Peyer's patch (tissue), 4 donors: ENCODE measurements around the gene FAU. TPM values are rescaled to one million over a fixed set of nuclear protein-coding genes. Genes with fewer than 3 reads are reported as not detected.

Experiments used
- DNase-seq, 3 donors: peaks; one replicate each; pipeline ENCODE4 v3.0.0-alpha.2; 2017 to 2019
- H3K27ac ChIP-seq, 4 donors: fragments of 200-600 bp; sonication (generic); one replicate each; pipeline ENCODE4 v1.5.1; 2016 to 2019
- H3K27me3 ChIP-seq, 2 donors: fragments of 200-600 bp; sonication (generic); one replicate each; pipeline ENCODE4 v1.5.1; 2019
- H3K36me3 ChIP-seq, 3 donors: fragments of 200-600 bp; sonication (generic); one replicate each; pipeline ENCODE4 v1.5.1; 2016 to 2019
- H3K4me1 ChIP-seq, 4 donors: fragments of 200-600 bp; sonication (generic); one replicate each; pipeline ENCODE4 v1.5.1; 2016 to 2019
- H3K4me3 ChIP-seq, 4 donors: fragments of 200-600 bp; sonication (generic); 1 replicate in 3 of 4; 2 replicates in 1 of 4; pipeline ENCODE4 v1.5.1; 2016 to 2019; ENCODE audit warnings: mild to moderate bottlenecking in 1 of 4
- H3K9me3 ChIP-seq, 4 donors: fragments of 200-600 bp; sonication (generic); one replicate each; pipeline ENCODE4 v1.5.1; 2016 to 2019; ENCODE audit warnings: mild to moderate bottlenecking in 1 of 4
- CTCF ChIP-seq, 6 experiments: fragments of 450-650 bp in 4 of 6; fragments of 200-600 bp in 2 of 6; sonication (generic) in 1 of 6; IDR thresholded peaks; one replicate each; pipeline ENCODE4 v1.5.1; 2017 to 2019; ENCODE audit warnings: antibody characterized with exemption in 6 of 6, mild to moderate bottlenecking in 3 of 6, moderate library complexity in 1 of 6
- POLR2A ChIP-seq, 2 donors: fragments of 450-650 bp; IDR thresholded peaks; one replicate each; pipeline ENCODE4 v1.5.1; 2017; ENCODE audit warnings: antibody characterized with exemption in 2 of 2, mild to moderate bottlenecking in 2 of 2, moderate library complexity in 2 of 2
- total RNA-seq, 4 donors: library from RNA; depleted of rRNA; stranded (reverse); fragments of >200 nt; gene quantifications; one replicate each; pipeline ENCODE4 v1.1.0, GENCODE V29; 2016

FAU gene
- total RNA-seq, 4 donors from 2014 or later: 412 to 714 (median 579) TPM

GRCh38 chr11:65116370-65117205, 5.3 kb downstream of the FAU start:
- H3K9me3 ChIP-seq: no peaks in the 10 kb centered on the region
- H3K27me3 ChIP-seq: no peaks in the 10 kb centered on the region
- peaks cover 0 to 24% (median 0%) of the 10 kb centered on the region in 3 donors for H3K36me3 ChIP-seq
- peak; percentile 36 to 69 (median 65) for DNase-seq
- H3K4me3 ChIP-seq: peak overlapping the region; percentile 68 to 97 (median 82)
- TF ChIP-seq CTCF (IDR thresholded peaks at IDR 0.05) (no peak), POLR2A (IDR thresholded peaks at IDR 0.05) (no peak)
- peak overlapping the region; percentile 76 to 93 (median 80) for H3K27ac ChIP-seq
- peaks cover 12 to 49% (median 32%) of the 10 kb centered on the region in 4 donors for H3K4me1 ChIP-seq

DNA sequence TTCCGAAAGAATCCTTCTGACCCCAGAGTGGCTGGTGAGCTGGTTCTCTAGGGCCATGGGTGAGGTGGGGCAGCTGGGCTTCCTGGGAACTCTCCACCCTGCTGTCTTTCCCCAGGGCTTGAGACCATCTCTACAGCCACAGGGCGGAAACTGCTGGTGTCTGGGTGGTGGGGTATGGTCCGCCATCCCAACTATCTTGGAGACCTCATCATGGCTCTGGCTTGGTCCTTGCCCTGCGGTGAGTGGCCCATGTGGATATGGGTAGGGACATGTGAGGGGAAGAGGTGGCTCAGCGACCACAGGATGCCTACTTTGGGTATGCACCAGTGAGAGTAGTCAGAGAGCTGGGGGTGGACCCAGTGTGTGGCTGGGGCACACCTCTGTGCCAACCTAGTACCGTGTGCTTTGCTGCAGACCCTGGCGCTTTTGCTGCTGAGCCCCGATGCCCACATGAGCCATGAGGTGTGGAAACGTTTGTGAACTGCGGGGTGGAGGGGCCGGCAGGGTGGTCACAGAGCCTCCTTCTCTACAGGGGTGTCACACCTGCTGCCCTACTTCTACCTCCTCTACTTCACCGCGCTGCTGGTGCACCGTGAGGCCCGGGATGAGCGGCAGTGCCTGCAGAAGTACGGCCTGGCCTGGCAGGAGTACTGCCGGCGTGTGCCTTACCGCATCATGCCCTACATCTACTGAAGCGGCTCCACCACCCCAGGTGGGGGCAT, 6.4 kb downstream of the FAU start:
- Histone ChIP-seq H3K27ac (peak overlapping the region in 1 of 4 donors; percentile 93), H3K4me1 (peaks cover 12 to 50% (median 29%) of the 10 kb centered on the region in 4 donors), H3K36me3 (peaks cover 0 to 19% (median 0%) of the 10 kb centered on the region in 3 donors), H3K9me3 (no peaks in the 10 kb centered on the region), H3K27me3 (no peaks in the 10 kb centered on the region), H3K4me3 (no peak overlapping the region)
- no peak for DNase-seq
- no peak for TF ChIP-seq POLR2A (IDR thresholded peaks at IDR 0.05)
- TF ChIP-seq CTCF (IDR thresholded peaks at IDR 0.05): no peak

DNA sequence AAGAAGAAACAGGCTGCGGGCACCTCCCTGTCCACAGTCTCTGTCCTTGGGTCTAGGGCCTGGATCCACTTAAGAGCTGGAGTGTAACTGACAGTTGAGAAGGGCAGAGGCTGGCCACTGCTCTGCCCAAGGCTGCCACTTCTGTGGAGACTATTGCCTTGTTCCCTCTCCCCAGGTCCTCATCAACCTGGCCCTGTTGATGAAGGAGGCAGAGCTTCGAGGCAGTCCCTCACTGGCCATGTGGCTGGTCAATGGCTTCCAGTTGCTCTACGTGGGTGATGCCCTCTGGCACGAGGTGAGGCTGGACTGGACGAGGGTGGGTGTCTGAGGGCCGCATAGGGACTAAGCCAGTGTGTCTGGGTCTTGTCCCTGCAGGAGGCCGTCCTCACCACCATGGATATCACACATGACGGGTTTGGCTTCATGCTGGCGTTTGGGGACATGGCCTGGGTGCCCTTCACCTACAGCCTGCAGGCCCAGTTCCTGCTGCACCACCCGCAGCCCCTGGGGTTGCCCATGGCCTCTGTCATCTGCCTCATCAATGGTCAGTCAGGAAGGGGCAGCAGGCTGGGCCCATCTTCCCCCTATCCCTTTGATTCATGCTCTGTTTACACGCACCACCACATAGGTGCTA, 7.3 kb downstream of the FAU start:
- H3K27me3 ChIP-seq: no peaks in the 10 kb centered on the region
- peaks cover 11 to 48% (median 30%) of the 10 kb centered on the region in 4 donors for H3K4me1 ChIP-seq
- no peak for TF ChIP-seq POLR2A (IDR thresholded peaks at IDR 0.05)
- no peak for TF ChIP-seq CTCF (IDR thresholded peaks at IDR 0.05)
- H3K27ac ChIP-seq: no peak overlapping the region
- no peak for DNase-seq
- no peaks in the 10 kb centered on the region for H3K9me3 ChIP-seq
- peaks cover 0 to 11% (median 0%) of the 10 kb centered on the region in 3 donors for H3K36me3 ChIP-seq
- H3K4me3 ChIP-seq: no peak overlapping the region

GRCh38 chr11:65113839-65114238, 8.1 kb downstream of the FAU start:
- no peak overlapping the region for H3K27ac ChIP-seq
- H3K4me3 ChIP-seq: no peak overlapping the region
- TF ChIP-seq CTCF (IDR thresholded peaks at IDR 0.05): no peak
- peaks cover 0 to 11% (median 0%) of the 10 kb centered on the region in 3 donors for H3K36me3 ChIP-seq
- no peak for DNase-seq
- H3K9me3 ChIP-seq: no peaks in the 10 kb centered on the region
- H3K27me3 ChIP-seq: no peaks in the 10 kb centered on the region
- H3K4me1 ChIP-seq: peaks cover 11 to 48% (median 30%) of the 10 kb centered on the region in 4 donors

- TF ChIP-seq CTCF (IDR thresholded peaks at IDR 0.05) (no peak), POLR2A (IDR thresholded peaks at IDR 0.05) (no peak)
- H3K4me3 ChIP-seq: peak overlapping the region; percentile 37 to 68 (median 58)
- H3K27ac ChIP-seq: peak overlapping the region in 2 of 4 donors; percentile 77 to 82
- H3K36me3 ChIP-seq: peaks cover 0 to 14% (median 0%) of the 10 kb centered on the region in 3 donors
- H3K9me3 ChIP-seq: no peaks in the 10 kb centered on the region
- DNase-seq: no peak
- H3K4me1 ChIP-seq: peaks cover 11 to 48% (median 30%) of the 10 kb centered on the region in 4 donors
- no peaks in the 10 kb centered on the region for H3K27me3 ChIP-seq
Observed at GRCh38 chr11:65113361-65113756, 8.6 kb downstream of the FAU start.
